ENCODE data around the gene DUSP8. TPM values are rescaled to one million over a fixed set of nuclear protein-coding genes. Genes with fewer than 3 reads are reported as not detected.

Gene DUSP8
- polyA plus RNA-seq, 1 donor from 2014 or later = 3.5 TPM

DNA sequence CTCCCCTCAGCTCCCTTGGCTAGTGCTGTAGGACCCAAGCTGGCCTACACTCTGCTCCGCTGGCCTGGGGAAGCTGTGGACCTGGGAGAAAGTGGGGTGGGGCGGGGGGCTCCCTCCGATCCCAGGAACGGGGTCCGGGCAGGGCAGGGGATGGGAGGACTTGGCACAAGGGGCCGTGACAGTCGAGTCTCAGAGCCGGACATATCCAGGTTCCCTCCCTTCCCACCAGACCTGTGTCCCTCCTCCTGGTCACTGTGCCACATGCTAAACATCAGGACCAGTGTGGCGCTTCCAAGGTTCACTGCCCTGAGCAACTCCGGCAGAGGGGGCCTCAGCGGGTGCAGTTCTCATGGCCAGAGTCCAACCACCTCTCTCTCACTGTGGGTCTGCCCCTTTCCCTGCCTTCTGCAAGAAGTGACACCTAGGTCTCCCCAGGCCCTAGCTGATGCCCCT, 2.0 kb downstream of the DUSP8 start:
- Histone ChIP-seq H3K4me3 (ENCODE audit: low read length) (peak overlapping the region; percentile 94), H3K9ac (ENCODE audit: low read length) (peak overlapping the region; percentile 97), H3K4me2 (ENCODE audit: low read length) (peak overlapping the region; percentile 81), H3K79me2 (replicated peaks; ENCODE audit: insufficient read depth, low read length) (peaks cover 75% of the 10 kb centered on the region), H3K36me3 (ENCODE audit: insufficient read depth, low read length) (no peaks in the 10 kb centered on the region), H3K27ac (ENCODE audit: low read length) (peak overlapping the region; percentile 85), H2AFZ (ENCODE audit: low read depth, low read length) (no peak overlapping the region), H3K27me3 (ENCODE audit: insufficient read depth, low read depth, low read length) (peaks cover 9% of the 10 kb centered on the region), H3K9me2 (ENCODE audit: insufficient read depth, low read length) (no peaks in the 10 kb centered on the region), H4K20me1 (ENCODE audit: insufficient read depth) (peaks cover 26% of the 10 kb centered on the region), H3F3A (ENCODE audit: insufficient read depth, low read length, poor library complexity, severe bottlenecking) (peaks cover 3% of the 10 kb centered on the region), H3K9me3 (ENCODE audit: low read length) (no peaks in the 10 kb centered on the region)
- TF ChIP-seq RAD21 (conservative IDR thresholded peaks at IDR 0.05) = no peak
- no peak for TF ChIP-seq EP300 (conservative IDR thresholded peaks at IDR 0.05; ENCODE audit: poor library complexity, severe bottlenecking)
- no peak for TF ChIP-seq TAF1 (IDR thresholded peaks at IDR 0.05; ENCODE audit: low read depth)
- TF ChIP-seq MXI1 (conservative IDR thresholded peaks at IDR 0.05; ENCODE audit: poor library complexity, severe bottlenecking) = no peak
- no peak for TF ChIP-seq SMC3 (conservative IDR thresholded peaks at IDR 0.05; ENCODE audit: poor library complexity)
- no peak for TF ChIP-seq EZH2 (IDR thresholded peaks at IDR 0.05; ENCODE audit: borderline replicate concordance, insufficient read depth, low read length, poor library complexity, severe bottlenecking)
- TF ChIP-seq POLR2AphosphoS5 (IDR thresholded peaks at IDR 0.05) = no peak
- TF ChIP-seq, protein P1, sequence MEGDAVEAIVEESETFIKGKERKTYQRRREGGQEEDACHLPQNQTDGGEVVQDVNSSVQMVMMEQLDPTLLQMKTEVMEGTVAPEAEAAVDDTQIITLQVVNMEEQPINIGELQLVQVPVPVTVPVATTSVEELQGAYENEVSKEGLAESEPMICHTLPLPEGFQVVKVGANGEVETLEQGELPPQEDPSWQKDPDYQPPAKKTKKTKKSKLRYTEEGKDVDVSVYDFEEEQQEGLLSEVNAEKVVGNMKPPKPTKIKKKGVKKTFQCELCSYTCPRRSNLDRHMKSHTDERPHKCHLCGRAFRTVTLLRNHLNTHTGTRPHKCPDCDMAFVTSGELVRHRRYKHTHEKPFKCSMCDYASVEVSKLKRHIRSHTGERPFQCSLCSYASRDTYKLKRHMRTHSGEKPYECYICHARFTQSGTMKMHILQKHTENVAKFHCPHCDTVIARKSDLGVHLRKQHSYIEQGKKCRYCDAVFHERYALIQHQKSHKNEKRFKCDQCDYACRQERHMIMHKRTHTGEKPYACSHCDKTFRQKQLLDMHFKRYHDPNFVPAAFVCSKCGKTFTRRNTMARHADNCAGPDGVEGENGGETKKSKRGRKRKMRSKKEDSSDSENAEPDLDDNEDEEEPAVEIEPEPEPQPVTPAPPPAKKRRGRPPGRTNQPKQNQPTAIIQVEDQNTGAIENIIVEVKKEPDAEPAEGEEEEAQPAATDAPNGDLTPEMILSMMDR (IDR thresholded peaks at IDR 0.05; ENCODE audit: poor library complexity, severe bottlenecking) = no peak
- TF ChIP-seq, protein P2, sequence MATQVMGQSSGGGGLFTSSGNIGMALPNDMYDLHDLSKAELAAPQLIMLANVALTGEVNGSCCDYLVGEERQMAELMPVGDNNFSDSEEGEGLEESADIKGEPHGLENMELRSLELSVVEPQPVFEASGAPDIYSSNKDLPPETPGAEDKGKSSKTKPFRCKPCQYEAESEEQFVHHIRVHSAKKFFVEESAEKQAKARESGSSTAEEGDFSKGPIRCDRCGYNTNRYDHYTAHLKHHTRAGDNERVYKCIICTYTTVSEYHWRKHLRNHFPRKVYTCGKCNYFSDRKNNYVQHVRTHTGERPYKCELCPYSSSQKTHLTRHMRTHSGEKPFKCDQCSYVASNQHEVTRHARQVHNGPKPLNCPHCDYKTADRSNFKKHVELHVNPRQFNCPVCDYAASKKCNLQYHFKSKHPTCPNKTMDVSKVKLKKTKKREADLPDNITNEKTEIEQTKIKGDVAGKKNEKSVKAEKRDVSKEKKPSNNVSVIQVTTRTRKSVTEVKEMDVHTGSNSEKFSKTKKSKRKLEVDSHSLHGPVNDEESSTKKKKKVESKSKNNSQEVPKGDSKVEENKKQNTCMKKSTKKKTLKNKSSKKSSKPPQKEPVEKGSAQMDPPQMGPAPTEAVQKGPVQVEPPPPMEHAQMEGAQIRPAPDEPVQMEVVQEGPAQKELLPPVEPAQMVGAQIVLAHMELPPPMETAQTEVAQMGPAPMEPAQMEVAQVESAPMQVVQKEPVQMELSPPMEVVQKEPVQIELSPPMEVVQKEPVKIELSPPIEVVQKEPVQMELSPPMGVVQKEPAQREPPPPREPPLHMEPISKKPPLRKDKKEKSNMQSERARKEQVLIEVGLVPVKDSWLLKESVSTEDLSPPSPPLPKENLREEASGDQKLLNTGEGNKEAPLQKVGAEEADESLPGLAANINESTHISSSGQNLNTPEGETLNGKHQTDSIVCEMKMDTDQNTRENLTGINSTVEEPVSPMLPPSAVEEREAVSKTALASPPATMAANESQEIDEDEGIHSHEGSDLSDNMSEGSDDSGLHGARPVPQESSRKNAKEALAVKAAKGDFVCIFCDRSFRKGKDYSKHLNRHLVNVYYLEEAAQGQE (IDR thresholded peaks at IDR 0.05; ENCODE audit: borderline replicate concordance) = no peak

DNA sequence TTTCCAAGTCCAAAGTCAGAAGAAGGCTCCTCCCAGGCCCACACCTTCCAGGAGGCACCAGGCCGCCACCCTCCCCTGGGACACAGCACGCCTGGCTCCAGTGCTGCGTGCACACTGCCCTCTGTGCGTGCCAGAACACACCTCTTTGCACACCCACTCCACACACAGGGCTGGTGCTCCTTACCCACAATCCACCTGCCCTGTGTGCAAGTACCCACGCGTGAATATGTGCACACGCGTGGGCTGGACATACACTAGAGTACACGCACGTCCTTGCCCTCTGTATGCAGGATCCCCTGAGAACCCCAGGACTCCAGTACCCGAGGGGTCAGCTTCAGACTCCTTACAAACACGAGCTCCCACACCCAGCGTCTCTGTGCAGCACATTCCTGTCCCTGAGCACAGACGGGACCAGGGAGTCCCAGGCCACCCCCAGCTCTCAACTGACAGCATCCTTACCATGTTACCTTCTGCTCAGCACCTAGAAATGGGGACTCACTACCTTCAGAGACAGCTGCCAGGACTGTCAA, 2.8 kb downstream of the DUSP8 start:
- Histone ChIP-seq H3K9me3 (ENCODE audit: low read length) (no peaks in the 10 kb centered on the region), H3K27ac (ENCODE audit: low read length) (peak overlapping the region; percentile 85), H3K9me2 (ENCODE audit: insufficient read depth, low read length) (no peaks in the 10 kb centered on the region), H3K4me3 (ENCODE audit: low read length) (peak overlapping the region; percentile 94), H4K20me1 (ENCODE audit: insufficient read depth) (peaks cover 30% of the 10 kb centered on the region), H3K27me3 (ENCODE audit: insufficient read depth, low read depth, low read length) (peaks cover 8% of the 10 kb centered on the region), H3K9ac (ENCODE audit: low read length) (peak overlapping the region; percentile 97), H3K4me2 (ENCODE audit: low read length) (peak overlapping the region; percentile 81), H3K79me2 (replicated peaks; ENCODE audit: insufficient read depth, low read length) (peaks cover 72% of the 10 kb centered on the region), H3F3A (ENCODE audit: insufficient read depth, low read length, poor library complexity, severe bottlenecking) (no peaks in the 10 kb centered on the region), H3K36me3 (ENCODE audit: insufficient read depth, low read length) (no peaks in the 10 kb centered on the region), H2AFZ (ENCODE audit: low read depth, low read length) (no peak overlapping the region)
- TF ChIP-seq TAF1 (IDR thresholded peaks at IDR 0.05; ENCODE audit: low read depth) (no peak), MXI1 (conservative IDR thresholded peaks at IDR 0.05; ENCODE audit: poor library complexity, severe bottlenecking) (no peak), SMC3 (conservative IDR thresholded peaks at IDR 0.05; ENCODE audit: poor library complexity) (no peak), EP300 (conservative IDR thresholded peaks at IDR 0.05; ENCODE audit: poor library complexity, severe bottlenecking) (no peak), POLR2AphosphoS5 (IDR thresholded peaks at IDR 0.05) (no peak), EZH2 (IDR thresholded peaks at IDR 0.05; ENCODE audit: borderline replicate concordance, insufficient read depth, low read length, poor library complexity, severe bottlenecking) (no peak), RAD21 (conservative IDR thresholded peaks at IDR 0.05) (no peak)
- TF ChIP-seq, protein P2 (IDR thresholded peaks at IDR 0.05; ENCODE audit: borderline replicate concordance) = no peak
- TF ChIP-seq, protein P1 (IDR thresholded peaks at IDR 0.05; ENCODE audit: poor library complexity, severe bottlenecking) = no peak
